ENCODE data around the gene SRRM5.

Gene SRRM5

GRCh38 chr19:43594710-43595604 is 16.9 kb upstream of the SRRM5 start:
- Histone ChIP-seq H3K4me1 (ENCODE audit: control insufficient read depth, low read length) (peaks cover 22% of the 10 kb centered on the region), H3K4me2 (ENCODE audit: low read length) (peak overlapping the region; percentile 90), H4K20me1 (ENCODE audit: control insufficient read depth, insufficient read depth, low read depth, low read length) (no peaks in the 10 kb centered on the region), H3K36me3 (ENCODE audit: control insufficient read depth, low read length) (peaks cover 43% of the 10 kb centered on the region), H3K27ac (ENCODE audit: low read depth, low read length) (peak overlapping the region; percentile 33), H3K9me3 (ENCODE audit: control insufficient read depth, insufficient read depth, low read length) (no peaks in the 10 kb centered on the region), H3K27me3 (ENCODE audit: control insufficient read depth, low read length) (no peaks in the 10 kb centered on the region), H3K4me3 (ENCODE audit: low read length) (peak overlapping the region; percentile 83), H3K79me2 (ENCODE audit: control insufficient read depth, low read length) (peaks cover 53% of the 10 kb centered on the region), H3F3A (ENCODE audit: control insufficient read depth, insufficient read depth) (no peaks in the 10 kb centered on the region), H3K9me2 (replicated peaks; ENCODE audit: control insufficient read depth, low read length) (no peaks in the 10 kb centered on the region)
- TF ChIP-seq EZH2phosphoT487 (IDR thresholded peaks at IDR 0.05; ENCODE audit: borderline replicate concordance, low read length) (no peak), CTCF (IDR thresholded peaks at IDR 0.05; ENCODE audit: low read depth, low read length, poor library complexity, severe bottlenecking) (peak; percentile 82)

- H3K27ac ChIP-seq (ENCODE audit: low read depth, low read length): peak overlapping the region; percentile 33
- no peaks in the 10 kb centered on the region for H4K20me1 ChIP-seq (ENCODE audit: control insufficient read depth, insufficient read depth, low read depth, low read length)
- H3K4me2 ChIP-seq (ENCODE audit: low read length): peak overlapping the region; percentile 90
- H3K27me3 ChIP-seq (ENCODE audit: control insufficient read depth, low read length): no peaks in the 10 kb centered on the region
- TF ChIP-seq EZH2phosphoT487 (IDR thresholded peaks at IDR 0.05; ENCODE audit: borderline replicate concordance, low read length) (no peak), CTCF (IDR thresholded peaks at IDR 0.05; ENCODE audit: low read depth, low read length, poor library complexity, severe bottlenecking) (no peak)
- no peaks in the 10 kb centered on the region for H3K9me3 ChIP-seq (ENCODE audit: control insufficient read depth, insufficient read depth, low read length)
- peaks cover 57% of the 10 kb centered on the region for H3K79me2 ChIP-seq (ENCODE audit: control insufficient read depth, low read length)
- peaks cover 18% of the 10 kb centered on the region for H3K4me1 ChIP-seq (ENCODE audit: control insufficient read depth, low read length)
- H3K4me3 ChIP-seq (ENCODE audit: low read length): peak overlapping the region; percentile 83
- H3K36me3 ChIP-seq (ENCODE audit: control insufficient read depth, low read length): peaks cover 49% of the 10 kb centered on the region
- H3K9me2 ChIP-seq (replicated peaks; ENCODE audit: control insufficient read depth, low read length): no peaks in the 10 kb centered on the region
- no peaks in the 10 kb centered on the region for H3F3A ChIP-seq (ENCODE audit: control insufficient read depth, insufficient read depth)
Observed at GRCh38 chr19:43595605-43595998, 16.3 kb upstream of the SRRM5 start.

- Histone ChIP-seq H3K9me2 (replicated peaks; ENCODE audit: control insufficient read depth, low read length) (no peaks in the 10 kb centered on the region), H3K36me3 (ENCODE audit: control insufficient read depth, low read length) (peaks cover 47% of the 10 kb centered on the region), H4K20me1 (ENCODE audit: control insufficient read depth, insufficient read depth, low read depth, low read length) (no peaks in the 10 kb centered on the region), H3K4me1 (ENCODE audit: control insufficient read depth, low read length) (peaks cover 18% of the 10 kb centered on the region), H3K79me2 (ENCODE audit: control insufficient read depth, low read length) (peaks cover 57% of the 10 kb centered on the region), H3K27me3 (ENCODE audit: control insufficient read depth, low read length) (no peaks in the 10 kb centered on the region), H3F3A (ENCODE audit: control insufficient read depth, insufficient read depth) (peaks cover 3% of the 10 kb centered on the region; the same call in 1 of the 2 replicates), H3K27ac (ENCODE audit: low read depth, low read length) (peak within 1 kb of the TSS; percentile 72), H3K4me2 (ENCODE audit: low read length) (peak within 1 kb of the TSS; percentile 90), H3K9me3 (ENCODE audit: control insufficient read depth, insufficient read depth, low read length) (no peaks in the 10 kb centered on the region), H3K4me3 (ENCODE audit: low read length) (peak within 1 kb of the TSS; percentile 83)
- TF ChIP-seq EZH2phosphoT487 (IDR thresholded peaks at IDR 0.05; ENCODE audit: borderline replicate concordance, low read length) (no peak), CTCF (IDR thresholded peaks at IDR 0.05; ENCODE audit: low read depth, low read length, poor library complexity, severe bottlenecking) (no peak)
Observed at GRCh38 chr19:43595999-43596841, 15.7 kb upstream of the SRRM5 start, which contains the start of the genes IRGQ and ZNF576. IRGQ (minus strand) TSS chr19:43596134; CDS start chr19:43595338, 796 bp downstream. ZNF576 (plus strand) TSS chr19:43596595; CDS start chr19:43597109, 514 bp downstream.

Measured in DOHH2 (cell line).